ENCODE data around the gene ARHGAP33.

GRCh38 chr19:35741203-35741515 is 34.2 kb upstream of the ARHGAP33 start:
- TF ChIP-seq, protein P1, sequence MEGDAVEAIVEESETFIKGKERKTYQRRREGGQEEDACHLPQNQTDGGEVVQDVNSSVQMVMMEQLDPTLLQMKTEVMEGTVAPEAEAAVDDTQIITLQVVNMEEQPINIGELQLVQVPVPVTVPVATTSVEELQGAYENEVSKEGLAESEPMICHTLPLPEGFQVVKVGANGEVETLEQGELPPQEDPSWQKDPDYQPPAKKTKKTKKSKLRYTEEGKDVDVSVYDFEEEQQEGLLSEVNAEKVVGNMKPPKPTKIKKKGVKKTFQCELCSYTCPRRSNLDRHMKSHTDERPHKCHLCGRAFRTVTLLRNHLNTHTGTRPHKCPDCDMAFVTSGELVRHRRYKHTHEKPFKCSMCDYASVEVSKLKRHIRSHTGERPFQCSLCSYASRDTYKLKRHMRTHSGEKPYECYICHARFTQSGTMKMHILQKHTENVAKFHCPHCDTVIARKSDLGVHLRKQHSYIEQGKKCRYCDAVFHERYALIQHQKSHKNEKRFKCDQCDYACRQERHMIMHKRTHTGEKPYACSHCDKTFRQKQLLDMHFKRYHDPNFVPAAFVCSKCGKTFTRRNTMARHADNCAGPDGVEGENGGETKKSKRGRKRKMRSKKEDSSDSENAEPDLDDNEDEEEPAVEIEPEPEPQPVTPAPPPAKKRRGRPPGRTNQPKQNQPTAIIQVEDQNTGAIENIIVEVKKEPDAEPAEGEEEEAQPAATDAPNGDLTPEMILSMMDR (IDR thresholded peaks at IDR 0.05; ENCODE audit: low read depth, low read length) = no peak; the same call in 1 of the 2 replicates
- no peak for TF ChIP-seq EZH2phosphoT487 (IDR thresholded peaks at IDR 0.05; ENCODE audit: low read depth)

All from OCI-LY3 (cell line).